A549 (cell line): ENCODE measurements around the gene COL4A6. TPM values are rescaled to one million over a fixed set of nuclear protein-coding genes. Genes with fewer than 3 reads are reported as not detected.

Experiments used
- ATAC-seq, 2 experiments: fragments of 200-7000 bp in 1 of 2; fragments of >200 bp in 1 of 2; cut with Nextera tagmentation in 1 of 2; cut with Tn5 transposase in 1 of 2; 3 replicates each; pipeline versions ENCODE4 v1.8.0 to v1.9.1; 2018 to 2020; ENCODE audit warnings: mild to moderate bottlenecking in 1 of 2, moderate library complexity in 1 of 2
- CTCF ChIA-PET: fragments of 300-600 bp; sonication (Branson Sonifier 250); formaldehyde crosslinking; extraction: SDS; loops from one replicate; lab custom pipeline; 2021; ENCODE audit warnings: antibody characterized with exemption, inconsistent platforms; lab: Yijun Ruan, JAX
- POLR2A ChIA-PET: fragments of 350-600 bp; formaldehyde crosslinking; extraction: SDS; loops from one replicate; lab custom pipeline; 2021; ENCODE audit warnings: antibody characterized with exemption, inconsistent platforms; lab: Yijun Ruan, JAX
- DNase-seq, 2 experiments: peaks; one replicate each; pipeline versions ENCODE4 v3.0.0 to v3.0.0-alpha.2; 2011 to 2016; ENCODE audit warnings: low read depth in 1 of 2, low spot score in 1 of 2
- FAIRE-seq: peaks from 2 replicates; lab custom pipeline; 2011; peaks lifted over from hg19 to GRCh38; lab: Jason Lieb, UNC
- H3K27ac ChIP-seq, 2 experiments: fragments of >200 bp; sonication (Bioruptor Twin); formaldehyde crosslinking; 3 replicates each; pipeline ENCODE4 v1.5.1; 2016 to 2017
- H3K4me1 ChIP-seq: fragments of >200 bp; sonication (Bioruptor Twin); formaldehyde crosslinking; 3 replicates; pipeline ENCODE4 v1.6.1; 2016
- H3K4me2 ChIP-seq: fragments of >200 bp; sonication (Bioruptor Twin); formaldehyde crosslinking; 3 replicates; pipeline ENCODE4 v1.6.1; 2016
- H3K4me3 ChIP-seq: fragments of >200 bp; sonication (Bioruptor Twin); formaldehyde crosslinking; 3 replicates; pipeline ENCODE4 v1.5.1; 2016
- H3K9me3 ChIP-seq: fragments of >200 bp; sonication (Bioruptor Twin); formaldehyde crosslinking; 3 replicates; pipeline ENCODE4 v1.6.1; 2016
- BCL3 ChIP-seq: fragments of >200 bp; sonication (Bioruptor Twin); formaldehyde crosslinking; IDR thresholded peaks from 3 replicates; pipeline ENCODE4 v1.6.1; 2016
- BHLHE40 ChIP-seq: IDR thresholded peaks from 2 replicates; pipeline ENCODE4 v1.6.1; 2012; ENCODE audit warnings: low read depth, low read length, inconsistent platforms
- CBX2 ChIP-seq: fragments of 200-600 bp; sonication (generic); IDR thresholded peaks from 2 replicates; pipeline ENCODE4 v1.6.1; 2016; ENCODE audit warnings: low read depth, mild to moderate bottlenecking, borderline replicate concordance
- CBX8 ChIP-seq: fragments of 200-600 bp; sonication (generic); IDR thresholded peaks from 2 replicates; pipeline ENCODE4 v1.6.1; 2016
- CEBPB ChIP-seq, 2 experiments: fragments of >200 bp in 1 of 2; sonication (Bioruptor Twin) in 1 of 2; formaldehyde crosslinking in 1 of 2; IDR thresholded peaks; 2 replicates each; pipeline ENCODE4 v1.6.1; 2012 to 2016
- CHD2 ChIP-seq: fragments of 150-350 bp; IDR thresholded peaks from 2 replicates; pipeline ENCODE4 v1.6.1; 2014; ENCODE audit warnings: low read length; ENCODE audit not compliant: partially characterized antibody
- CHD4 ChIP-seq: fragments of 200-600 bp; sonication (generic); IDR thresholded peaks from 2 replicates; pipeline ENCODE4 v1.6.1; 2016; ENCODE audit warnings: antibody characterized with exemption, mild to moderate bottlenecking, borderline replicate concordance
- EP300 ChIP-seq, 2 experiments: fragments of >200 bp; sonication (Bioruptor Twin); formaldehyde crosslinking; IDR thresholded peaks; 2 replicates in 1 of 2; 3 replicates in 1 of 2; pipeline ENCODE4 v1.6.1; 2016 to 2017
- FOXS1 ChIP-seq: fragments of 250-450 bp; sonication (Bioruptor Pico); IDR thresholded peaks from 2 replicates; pipeline ENCODE4 v1.5.0; 2020; ENCODE audit warnings: mild to moderate bottlenecking, moderate library complexity
- GATA3 ChIP-seq: IDR thresholded peaks from 2 replicates; pipeline ENCODE4 v1.6.1; 2012; ENCODE audit warnings: borderline replicate concordance
- HDAC2 ChIP-seq: fragments of 200-600 bp; sonication (generic); IDR thresholded peaks from 2 replicates; pipeline ENCODE4 v1.6.1; 2016
- HEYL ChIP-seq: fragments of 250-450 bp; sonication (Bioruptor Pico); IDR thresholded peaks from 2 replicates; pipeline ENCODE4 v1.8.0; 2021; ENCODE audit warnings: mild to moderate bottlenecking, moderate library complexity
- MYC ChIP-seq: IDR thresholded peaks from 2 replicates; pipeline ENCODE4 v1.6.1; 2012; ENCODE audit warnings: mild to moderate bottlenecking, inconsistent platforms, low read length, improper control_type of control experiment, borderline replicate concordance
- NFE2L2 ChIP-seq: fragments of 150-350 bp; conservative IDR thresholded peaks from 2 replicates; pipeline ENCODE4 v1.6.1; 2014; ENCODE audit warnings: low read length
- NR3C1 ChIP-seq: fragments of >200 bp; sonication (Bioruptor Twin); formaldehyde crosslinking; IDR thresholded peaks from 3 replicates; pipeline ENCODE4 v1.6.1; 2017
- POLR2A ChIP-seq: IDR thresholded peaks from 2 replicates; pipeline ENCODE4 v1.6.1; 2012; ENCODE audit warnings: mild to moderate bottlenecking, low read length
- RAD21 ChIP-seq, 2 experiments: fragments of >200 bp in 1 of 2; sonication (Bioruptor Twin) in 1 of 2; formaldehyde crosslinking in 1 of 2; IDR thresholded peaks in 1 of 2; conservative IDR thresholded peaks in 1 of 2; 2 replicates in 1 of 2; 3 replicates in 1 of 2; pipeline ENCODE4 v1.6.1; 2012 to 2018; ENCODE audit warnings: inconsistent platforms in 1 of 2
- RFX5 ChIP-seq: fragments of 450-650 bp; IDR thresholded peaks from 2 replicates; pipeline ENCODE4 v1.7.1; 2014; ENCODE audit warnings: antibody characterized with exemption, mild to moderate bottlenecking, moderate library complexity
- SREBF2 ChIP-seq: fragments of 450-650 bp; IDR thresholded peaks from 2 replicates; pipeline ENCODE4 v1.6.1; 2014; ENCODE audit warnings: mild to moderate bottlenecking, moderate library complexity
- TP53 ChIP-seq: fragments of 250-450 bp; sonication (Bioruptor Pico); IDR thresholded peaks from 2 replicates; pipeline ENCODE4 v1.5.0; 2021; ENCODE audit warnings: mild to moderate bottlenecking, moderate library complexity
- USF2 ChIP-seq: fragments of 450-650 bp; IDR thresholded peaks from 2 replicates; pipeline ENCODE4 v1.6.1; 2014; ENCODE audit warnings: antibody characterized with exemption
- ZNF302 ChIP-seq: fragments of 250-450 bp; sonication (Bioruptor Pico); IDR thresholded peaks from 2 replicates; pipeline ENCODE4 v1.9.0; 2021; ENCODE audit warnings: inconsistent platforms, mild to moderate bottlenecking, moderate library complexity
- ZSCAN20 ChIP-seq: fragments of 250-450 bp; sonication (Bioruptor Pico); IDR thresholded peaks from 2 replicates; pipeline ENCODE4 v1.8.0; 2022; ENCODE audit warnings: mild to moderate bottlenecking, moderate library complexity
- WGBS: methylation state at CpG from one replicate; pipeline ENCODE4 v1.1.6; 2017; ENCODE audit errors: missing lambda C conversion rate; 5-methylcytosine and 5-hydroxymethylcytosine counted together
- polyA plus RNA-seq, 4 experiments: library from polyadenylated mRNA; depleted of rRNA in 3 of 4; stranded (reverse); fragments of >200 nt; fragmentation: RNase III in 1 of 4; extraction: RNeasy Plus Mini Kit Qiagen cat#74134 plus additional on column Dnase treatment in 1 of 4; gene quantifications; 2 replicates in 3 of 4; 3 replicates in 1 of 4; pipeline ENCODE4 v1.2.3, GENCODE V29; 2011 to 2017
- TF ChIP-seq, protein P1 (sequence below): fragments of 250-450 bp; sonication (Bioruptor Pico); IDR thresholded peaks from 2 replicates; pipeline ENCODE4 v1.5.0; 2020; ENCODE audit warnings: low read depth, mild to moderate bottlenecking, moderate library complexity
- TF ChIP-seq, protein P2 (sequence below): IDR thresholded peaks from 2 replicates; pipeline ENCODE4 v1.6.1; 2012
- TF ChIP-seq, protein P3 (sequence below): fragments of >200 bp; sonication (Bioruptor Twin); formaldehyde crosslinking; IDR thresholded peaks from 3 replicates; pipeline ENCODE4 v1.5.1; 2016
- TF ChIP-seq, protein P4 (sequence below): fragments of >200 bp; sonication (Bioruptor Twin); formaldehyde crosslinking; IDR thresholded peaks from 2 replicates; pipeline ENCODE4 v1.6.1; 2016

The COL4A6 gene
- polyA plus RNA-seq, 2 of the 4 experiments (the other 2 are of a cell fraction): 13.0 to 19.8 TPM

DNA sequence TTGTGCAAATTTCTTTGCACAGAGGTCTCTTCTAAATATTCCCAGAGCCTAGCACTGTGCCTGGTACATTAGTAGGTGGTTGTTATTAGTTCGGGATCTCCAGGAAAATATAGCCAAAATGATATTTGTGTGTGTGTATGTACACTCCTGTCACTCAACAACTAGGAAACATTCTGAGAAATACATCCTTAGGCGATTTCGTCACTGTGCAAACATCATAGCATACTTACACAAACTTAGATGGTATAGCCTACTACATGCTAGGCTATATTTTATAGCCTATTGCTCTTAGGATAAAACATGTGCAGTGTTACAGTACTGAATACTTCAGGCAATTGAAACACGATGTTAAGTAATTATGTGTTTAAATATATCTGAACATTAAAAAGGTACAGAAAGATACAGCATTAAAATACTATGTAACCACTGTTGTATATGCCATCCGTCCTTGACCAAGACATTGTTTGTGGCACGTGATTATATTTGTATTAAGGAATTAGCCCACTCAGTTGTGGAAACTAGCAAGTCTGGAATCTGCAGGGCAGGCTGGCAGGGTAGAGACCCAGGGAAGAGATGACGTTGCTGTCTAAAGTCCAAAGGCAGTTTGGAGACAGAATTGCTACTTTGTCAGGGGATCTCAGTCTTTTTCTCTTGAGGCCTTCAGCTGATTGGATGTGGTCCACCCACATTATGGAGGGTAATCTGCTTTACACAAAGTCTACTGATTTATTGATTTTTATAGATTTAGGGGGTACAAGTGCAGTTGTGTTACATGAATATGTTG, 106.9 kb downstream of the COL4A6 start:
- FAIRE-seq (peak; percentile 93), DNase-seq (peak in 1 of 2 experiments; percentile 28), ATAC-seq (no peak; a peak in 2 of 6 replicates)
- POLR2A ChIA-PET: no interaction called here
- no peak overlapping the region for H3K4me3 ChIP-seq
- CTCF ChIA-PET: no interaction called here
- H3K27ac ChIP-seq: peak overlapping the region in 1 of 2 experiments; percentile 27; a peak in 1 of 6 replicates
- no peak for TF ChIP-seq RAD21 (conservative IDR thresholded peaks at IDR 0.05 in 1 of 2, IDR thresholded peaks at IDR 0.05 in 1 of 2)
- TF ChIP-seq NFE2L2: no peak
- TF ChIP-seq, protein P1, sequence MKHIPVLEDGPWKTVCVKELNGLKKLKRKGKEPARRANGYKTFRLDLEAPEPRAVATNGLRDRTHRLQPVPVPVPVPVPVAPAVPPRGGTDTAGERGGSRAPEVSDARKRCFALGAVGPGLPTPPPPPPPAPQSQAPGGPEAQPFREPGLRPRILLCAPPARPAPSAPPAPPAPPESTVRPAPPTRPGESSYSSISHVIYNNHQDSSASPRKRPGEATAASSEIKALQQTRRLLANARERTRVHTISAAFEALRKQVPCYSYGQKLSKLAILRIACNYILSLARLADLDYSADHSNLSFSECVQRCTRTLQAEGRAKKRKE: no peak
- no peak for TF ChIP-seq CBX8
- no peak for TF ChIP-seq BCL3
- TF ChIP-seq HEYL (CRISPR knock-in tag): no peak
- no peak for TF ChIP-seq HDAC2
- TF ChIP-seq, protein P2, sequence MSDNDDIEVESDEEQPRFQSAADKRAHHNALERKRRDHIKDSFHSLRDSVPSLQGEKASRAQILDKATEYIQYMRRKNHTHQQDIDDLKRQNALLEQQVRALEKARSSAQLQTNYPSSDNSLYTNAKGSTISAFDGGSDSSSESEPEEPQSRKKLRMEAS: no peak
- no peak for TF ChIP-seq POLR2A
- no peak for TF ChIP-seq NR3C1
- no peak for TF ChIP-seq GATA3
- no peak for TF ChIP-seq USF2
- TF ChIP-seq ZSCAN20: no peak
- TF ChIP-seq SREBF2: no peak
- TF ChIP-seq CHD2: no peak
- TF ChIP-seq BHLHE40: no peak
- WGBS: 35% methylated on average over 7 of the region's 7 CpGs
- no peaks in the 10 kb centered on the region for H3K9me3 ChIP-seq
- H3K4me2 ChIP-seq: peak overlapping the region; percentile 47
- peaks cover 12% of the 10 kb centered on the region; the same call in 2 of the 3 replicates for H3K4me1 ChIP-seq

DNA sequence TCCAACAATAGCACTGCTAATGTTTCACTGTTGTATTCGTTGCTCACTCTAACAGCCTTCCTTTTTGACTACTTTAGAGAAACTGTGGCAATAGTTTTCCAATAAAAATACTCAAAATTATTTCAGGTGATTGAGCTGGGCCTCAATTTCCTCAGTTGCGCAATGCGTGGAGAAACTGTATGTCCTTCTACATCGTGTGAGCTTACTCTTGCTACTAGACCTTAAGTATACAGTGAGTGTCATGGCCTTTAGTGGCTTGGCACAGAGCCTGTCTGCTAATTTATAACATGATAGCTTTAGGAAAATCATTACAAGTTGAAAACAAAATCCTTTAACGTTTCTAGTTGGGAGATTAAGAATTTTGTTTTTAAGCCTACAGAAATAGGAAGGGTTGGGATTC, 114.5 kb downstream of the COL4A6 start:
- CTCF ChIA-PET: no interaction called here
- POLR2A ChIA-PET: no interaction called here

GRCh38 chrX:108322234-108322633, 116.0 kb downstream of the COL4A6 start:
- Histone ChIP-seq H3K4me3 (no peak overlapping the region), H3K27ac (no peak overlapping the region), H3K9me3 (no peaks in the 10 kb centered on the region), H3K4me2 (no peak overlapping the region), H3K4me1 (no peaks in the 10 kb centered on the region)
- FAIRE-seq: no peak
- ATAC-seq: no peak
- DNase-seq: no peak
- POLR2A ChIA-PET: no interaction called here
- CTCF ChIA-PET: interaction anchor here (1.2 kb wide), 1 partner anchor 98 kb away, joined by 4 read pairs; no protein-coding TSS in a partner anchor
- TF ChIP-seq, protein P3, sequence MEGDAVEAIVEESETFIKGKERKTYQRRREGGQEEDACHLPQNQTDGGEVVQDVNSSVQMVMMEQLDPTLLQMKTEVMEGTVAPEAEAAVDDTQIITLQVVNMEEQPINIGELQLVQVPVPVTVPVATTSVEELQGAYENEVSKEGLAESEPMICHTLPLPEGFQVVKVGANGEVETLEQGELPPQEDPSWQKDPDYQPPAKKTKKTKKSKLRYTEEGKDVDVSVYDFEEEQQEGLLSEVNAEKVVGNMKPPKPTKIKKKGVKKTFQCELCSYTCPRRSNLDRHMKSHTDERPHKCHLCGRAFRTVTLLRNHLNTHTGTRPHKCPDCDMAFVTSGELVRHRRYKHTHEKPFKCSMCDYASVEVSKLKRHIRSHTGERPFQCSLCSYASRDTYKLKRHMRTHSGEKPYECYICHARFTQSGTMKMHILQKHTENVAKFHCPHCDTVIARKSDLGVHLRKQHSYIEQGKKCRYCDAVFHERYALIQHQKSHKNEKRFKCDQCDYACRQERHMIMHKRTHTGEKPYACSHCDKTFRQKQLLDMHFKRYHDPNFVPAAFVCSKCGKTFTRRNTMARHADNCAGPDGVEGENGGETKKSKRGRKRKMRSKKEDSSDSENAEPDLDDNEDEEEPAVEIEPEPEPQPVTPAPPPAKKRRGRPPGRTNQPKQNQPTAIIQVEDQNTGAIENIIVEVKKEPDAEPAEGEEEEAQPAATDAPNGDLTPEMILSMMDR: no peak
- TF ChIP-seq NR3C1 (no peak), BCL3 (no peak), POLR2A (no peak), CBX2 (no peak), FOXS1 (no peak), CHD4 (no peak), NFE2L2 (no peak), USF2 (no peak), HEYL (CRISPR knock-in tag) (no peak), TP53 (no peak), EP300 (IDR thresholded peaks at IDR 0.05) (no peak), RFX5 (no peak), MYC (no peak)
- TF ChIP-seq, protein P2: no peak
- TF ChIP-seq, protein P4, sequence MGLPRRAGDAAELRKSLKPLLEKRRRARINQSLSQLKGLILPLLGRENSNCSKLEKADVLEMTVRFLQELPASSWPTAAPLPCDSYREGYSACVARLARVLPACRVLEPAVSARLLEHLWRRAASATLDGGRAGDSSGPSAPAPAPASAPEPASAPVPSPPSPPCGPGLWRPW: no peak

More for the DNA sequence above, 114.5 kb downstream of the COL4A6 start:
- WGBS: 63% methylated on average over 5 of the region's 5 CpGs
- no peak for ATAC-seq
- Histone ChIP-seq H3K9me3 (no peaks in the 10 kb centered on the region), H3K27ac (no peak overlapping the region), H3K4me3 (no peak overlapping the region), H3K4me1 (no peaks in the 10 kb centered on the region), H3K4me2 (no peak overlapping the region)
- no peak for DNase-seq
- peak; percentile 96 for FAIRE-seq
- no peak for TF ChIP-seq ZSCAN20
- TF ChIP-seq CEBPB (IDR thresholded peaks at IDR 0.05): peak; percentile 63 to 77; a peak in 3 of 4 replicates
- TF ChIP-seq ZNF302 (CRISPR knock-in tag): no peak
